ENCODE data around the gene JMJD1C.

DNA sequence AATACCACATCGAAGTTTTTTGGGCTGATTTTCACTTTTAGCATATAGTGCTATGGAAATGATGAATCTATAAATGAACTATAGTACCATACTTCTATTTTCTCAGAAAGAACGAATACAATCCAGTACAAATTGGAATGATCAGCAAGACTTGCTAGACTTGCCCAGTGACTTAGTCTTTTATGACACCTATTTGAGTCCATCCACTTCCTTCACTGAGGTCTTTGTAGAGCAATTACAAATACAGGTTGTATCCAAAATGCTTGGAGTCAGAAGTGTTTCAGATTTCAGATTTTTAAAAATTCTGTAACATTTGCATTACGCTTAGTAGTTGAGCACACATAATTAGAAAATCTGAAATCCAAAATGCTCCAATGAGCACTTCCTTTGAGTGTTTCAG lies 228.4 kb downstream of the JMJD1C start:
- TF ChIP-seq, protein P1, sequence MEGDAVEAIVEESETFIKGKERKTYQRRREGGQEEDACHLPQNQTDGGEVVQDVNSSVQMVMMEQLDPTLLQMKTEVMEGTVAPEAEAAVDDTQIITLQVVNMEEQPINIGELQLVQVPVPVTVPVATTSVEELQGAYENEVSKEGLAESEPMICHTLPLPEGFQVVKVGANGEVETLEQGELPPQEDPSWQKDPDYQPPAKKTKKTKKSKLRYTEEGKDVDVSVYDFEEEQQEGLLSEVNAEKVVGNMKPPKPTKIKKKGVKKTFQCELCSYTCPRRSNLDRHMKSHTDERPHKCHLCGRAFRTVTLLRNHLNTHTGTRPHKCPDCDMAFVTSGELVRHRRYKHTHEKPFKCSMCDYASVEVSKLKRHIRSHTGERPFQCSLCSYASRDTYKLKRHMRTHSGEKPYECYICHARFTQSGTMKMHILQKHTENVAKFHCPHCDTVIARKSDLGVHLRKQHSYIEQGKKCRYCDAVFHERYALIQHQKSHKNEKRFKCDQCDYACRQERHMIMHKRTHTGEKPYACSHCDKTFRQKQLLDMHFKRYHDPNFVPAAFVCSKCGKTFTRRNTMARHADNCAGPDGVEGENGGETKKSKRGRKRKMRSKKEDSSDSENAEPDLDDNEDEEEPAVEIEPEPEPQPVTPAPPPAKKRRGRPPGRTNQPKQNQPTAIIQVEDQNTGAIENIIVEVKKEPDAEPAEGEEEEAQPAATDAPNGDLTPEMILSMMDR (IDR thresholded peaks at IDR 0.05): no peak
- TF ChIP-seq POLR2A (IDR thresholded peaks at IDR 0.05): no peak
